ENCODE measurements around the gene MRPL19.

Gene MRPL19
- total RNA-seq = 13.5 to 73.0 (median 47.5) reads per million in 18 experiments

DNA sequence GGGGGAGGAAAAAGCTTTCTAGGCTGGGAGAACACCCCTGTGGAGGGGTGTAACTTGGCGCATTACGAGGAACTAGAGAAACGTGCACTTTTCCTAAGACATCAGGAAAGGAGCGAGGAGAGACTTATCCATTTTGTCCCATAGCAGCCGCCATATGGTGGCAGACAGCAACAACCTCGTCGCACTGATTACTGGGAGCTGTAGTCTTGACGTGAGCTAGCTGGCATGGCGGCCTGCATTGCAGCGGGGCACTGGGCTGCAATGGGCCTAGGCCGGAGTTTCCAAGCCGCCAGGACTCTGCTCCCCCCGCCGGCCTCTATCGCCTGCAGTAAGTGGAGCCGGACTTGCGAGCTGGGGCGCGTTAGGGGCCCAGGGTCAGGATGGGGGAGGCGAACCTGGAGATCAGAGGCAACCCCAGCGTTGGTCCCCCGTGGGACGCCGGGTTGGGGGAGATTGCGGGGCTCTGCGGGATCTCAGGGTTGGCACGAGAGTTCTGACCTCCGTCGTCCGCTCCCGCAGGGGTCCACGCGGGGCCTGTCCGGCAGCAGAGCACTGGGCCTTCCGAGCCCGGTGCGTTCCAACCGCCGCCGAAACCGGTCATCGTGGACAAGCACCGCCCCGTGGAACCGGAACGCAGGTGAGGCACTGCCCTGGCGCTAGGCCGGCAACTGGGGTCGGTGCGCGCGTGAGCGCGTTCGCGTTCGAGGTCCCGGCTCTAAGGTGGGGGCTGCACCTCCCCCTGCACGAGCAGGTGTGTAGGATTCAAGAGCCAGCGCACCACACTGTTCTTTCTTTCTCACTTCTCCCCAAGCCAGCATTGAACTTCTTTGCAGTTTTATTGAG lies at the start of gene MRPL19:
MRPL19 (plus strand) TSS at position 201 of the 843 bp plus-strand sequence; CDS start at position 226, 25 bp downstream.
- peak; percentile 86 to 88 for DNase-seq

- no peak for DNase-seq
Measured at GRCh38 chr2:75596784-75597183, 49.8 kb upstream of the MRPL19 start.

- DNase-seq = no peak
Measured at GRCh38 chr2:75597949-75598348, 48.6 kb upstream of the MRPL19 start.

- no peak for DNase-seq
Measured at GRCh38 chr2:75598589-75599155, 47.9 kb upstream of the MRPL19 start.

DNA sequence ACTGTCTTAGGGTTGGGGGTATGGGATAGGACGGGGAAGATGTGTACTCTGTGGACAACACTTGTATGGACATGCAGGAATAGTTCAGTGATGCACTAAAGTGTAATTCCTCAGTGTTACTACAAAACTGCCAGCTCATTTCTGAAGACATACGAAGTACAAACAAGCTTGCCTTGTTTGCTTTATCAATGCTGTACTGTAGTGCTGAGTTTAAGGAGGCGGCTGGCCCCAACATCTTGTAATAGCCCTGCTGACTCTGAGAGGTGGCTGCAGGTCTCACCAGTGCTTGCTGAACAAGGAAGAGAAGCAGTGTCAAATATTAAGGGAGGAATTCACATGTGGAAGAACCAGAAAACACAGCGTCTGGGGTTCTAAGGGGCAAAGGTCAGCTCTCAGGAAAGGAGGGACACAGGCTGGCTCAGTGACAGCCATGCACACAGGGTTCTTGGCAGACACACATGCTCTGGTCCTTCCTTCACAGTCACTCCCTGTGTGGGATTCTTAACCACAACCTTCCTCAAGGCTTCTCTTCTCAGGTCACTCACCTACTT lies 46.0 kb upstream of the MRPL19 start:
- DNase-seq = no peak

GRCh38 chr2:75602724-75603342 lies 43.8 kb upstream of the MRPL19 start:
- no peak for DNase-seq

DNA sequence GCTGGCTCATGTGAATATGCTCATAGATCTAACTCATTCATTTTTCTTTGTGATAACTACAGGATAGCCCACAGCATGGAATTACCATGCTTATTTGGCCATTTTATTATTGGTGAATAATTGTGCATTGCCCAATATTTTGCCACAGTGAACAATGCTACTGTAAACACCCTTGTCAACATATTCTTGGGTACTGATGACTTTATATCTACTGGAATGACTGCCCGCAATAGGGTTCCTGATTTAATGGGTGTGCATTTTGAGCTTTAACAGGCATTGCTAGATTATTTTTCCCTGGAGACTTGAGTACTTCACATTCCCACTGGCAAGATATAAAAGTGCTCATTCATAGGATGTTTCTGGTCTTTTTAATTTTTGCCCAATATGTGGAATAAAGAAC lies 43.1 kb upstream of the MRPL19 start:
- no peak for DNase-seq

- no peak for DNase-seq
Measured at GRCh38 chr2:75604484-75604883, 42.1 kb upstream of the MRPL19 start.

GRCh38 chr2:75605770-75606529 lies 40.6 kb upstream of the MRPL19 start:
- no peak for DNase-seq

DNA sequence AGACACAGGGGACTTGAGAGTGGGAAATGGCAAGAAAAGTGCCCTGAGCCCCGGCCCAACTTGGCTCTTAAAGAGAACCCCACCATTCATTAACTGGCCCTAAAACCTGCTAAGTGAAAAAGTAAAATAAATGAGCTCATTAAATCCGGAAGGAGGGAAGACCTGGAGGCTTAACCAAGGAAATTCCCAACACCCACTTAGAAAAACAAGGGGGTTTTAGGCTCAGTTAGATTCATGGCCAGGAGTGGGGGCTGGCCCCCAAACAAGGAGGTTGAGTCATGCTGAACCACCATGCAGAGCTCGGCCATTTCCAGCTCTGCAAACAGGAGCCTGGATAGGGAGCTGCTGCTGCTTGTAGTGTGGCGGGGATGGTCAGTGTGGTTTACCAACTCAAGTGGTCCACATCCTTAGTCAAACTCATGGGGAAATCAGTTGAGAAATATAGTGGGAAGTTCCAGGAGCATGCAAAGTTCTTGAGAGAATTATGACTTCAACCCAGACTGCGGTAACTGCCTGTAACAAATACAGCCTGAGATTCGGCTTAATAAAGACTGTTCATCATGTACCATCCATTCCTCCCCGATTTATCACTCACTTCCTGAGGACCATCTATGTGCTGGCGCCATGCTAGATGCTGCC lies 39.7 kb upstream of the MRPL19 start:
- DNase-seq = no peak

GRCh38 chr2:75607400-75607798 lies 39.2 kb upstream of the MRPL19 start:
- no peak for DNase-seq

DNA sequence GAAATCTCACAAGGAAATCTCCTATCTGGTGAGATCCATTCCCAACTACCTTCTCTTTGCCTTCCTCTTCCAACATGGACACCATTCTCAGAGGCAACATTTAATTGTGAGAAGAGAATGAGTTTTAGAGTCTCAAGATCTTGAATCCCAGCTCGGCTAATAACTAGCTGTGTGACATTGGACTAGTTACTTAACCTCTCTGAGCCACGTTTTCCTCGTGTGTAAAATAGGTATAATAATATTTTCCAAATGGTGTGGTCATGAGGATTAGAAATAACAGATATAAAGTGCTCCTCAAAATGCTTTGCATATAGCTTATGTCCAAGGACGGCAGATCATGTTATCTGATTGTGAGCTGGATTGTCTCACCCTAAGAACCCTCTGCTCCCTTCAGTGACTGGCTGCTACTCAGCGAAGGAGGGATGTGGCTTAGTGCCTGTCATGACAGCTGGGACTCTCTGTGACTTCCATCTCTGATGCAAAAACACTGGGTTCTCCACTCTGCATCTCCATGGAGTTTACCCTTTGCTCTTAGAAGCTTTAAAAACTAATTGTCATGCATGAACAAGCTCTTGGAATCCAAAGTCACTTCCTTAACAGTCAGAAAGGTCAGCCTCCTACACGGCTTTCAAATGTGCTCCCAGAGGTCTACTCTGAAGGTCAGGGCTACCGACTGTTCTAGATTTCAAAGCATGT lies 38.4 kb upstream of the MRPL19 start:
- DNase-seq = no peak

DNA sequence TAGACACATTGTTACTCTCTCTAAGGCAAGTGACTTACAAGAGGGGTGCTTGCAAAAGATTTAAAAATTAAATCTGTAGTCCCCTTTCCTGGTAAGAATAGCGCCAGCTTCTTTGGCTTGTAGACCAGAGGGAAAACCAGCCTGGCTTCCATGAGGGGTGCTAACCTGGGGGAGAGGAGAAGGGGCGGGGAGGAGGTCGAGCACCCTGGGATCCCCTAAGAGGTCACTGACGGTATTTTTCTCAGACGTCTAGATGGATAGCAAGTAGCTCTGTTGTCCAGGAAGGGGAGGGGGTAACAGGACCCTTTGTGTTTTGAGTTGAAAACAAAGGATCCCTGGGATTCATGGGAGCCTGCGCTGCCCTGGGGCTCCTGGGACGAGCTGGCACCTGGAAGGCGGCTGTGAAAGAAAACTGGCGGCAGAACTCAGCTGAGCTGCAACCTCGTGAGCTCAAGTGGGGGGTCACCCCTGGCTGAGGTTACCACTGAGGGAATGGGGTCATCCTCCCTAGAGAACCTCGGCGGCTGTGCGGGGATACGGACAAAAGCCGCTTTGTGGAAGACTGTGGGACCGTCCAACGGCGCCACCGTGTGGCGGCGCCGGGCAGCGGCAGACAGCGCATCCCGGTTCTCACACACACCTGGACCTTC lies 37.8 kb upstream of the MRPL19 start:
- DNase-seq = peak in 1 of 2 donors; percentile 34

- DNase-seq = no peak
Measured at GRCh38 chr2:75609334-75609689, 37.3 kb upstream of the MRPL19 start.

GRCh38 chr2:75609937-75610508 lies 36.6 kb upstream of the MRPL19 start:
- DNase-seq = no peak

DNA sequence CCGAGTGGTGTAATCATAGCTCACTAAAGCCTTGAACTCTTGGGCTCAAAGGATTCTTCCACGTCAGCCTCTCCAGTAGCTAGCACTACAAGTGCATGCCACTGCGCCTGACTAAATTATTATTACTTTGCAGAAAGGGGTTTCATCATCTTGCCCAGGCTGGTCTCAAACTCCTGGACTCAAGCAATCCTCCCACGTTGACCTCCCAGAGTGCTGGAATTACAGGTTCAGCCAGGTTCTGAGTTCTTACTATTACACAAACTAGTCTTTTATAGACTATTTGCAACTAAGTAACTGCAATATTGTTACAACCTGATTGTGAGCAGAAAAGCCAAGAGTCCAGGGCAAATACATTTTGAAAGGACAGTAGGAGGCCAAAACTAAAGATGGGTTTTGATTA lies 35.9 kb upstream of the MRPL19 start:
- DNase-seq = no peak

DNA sequence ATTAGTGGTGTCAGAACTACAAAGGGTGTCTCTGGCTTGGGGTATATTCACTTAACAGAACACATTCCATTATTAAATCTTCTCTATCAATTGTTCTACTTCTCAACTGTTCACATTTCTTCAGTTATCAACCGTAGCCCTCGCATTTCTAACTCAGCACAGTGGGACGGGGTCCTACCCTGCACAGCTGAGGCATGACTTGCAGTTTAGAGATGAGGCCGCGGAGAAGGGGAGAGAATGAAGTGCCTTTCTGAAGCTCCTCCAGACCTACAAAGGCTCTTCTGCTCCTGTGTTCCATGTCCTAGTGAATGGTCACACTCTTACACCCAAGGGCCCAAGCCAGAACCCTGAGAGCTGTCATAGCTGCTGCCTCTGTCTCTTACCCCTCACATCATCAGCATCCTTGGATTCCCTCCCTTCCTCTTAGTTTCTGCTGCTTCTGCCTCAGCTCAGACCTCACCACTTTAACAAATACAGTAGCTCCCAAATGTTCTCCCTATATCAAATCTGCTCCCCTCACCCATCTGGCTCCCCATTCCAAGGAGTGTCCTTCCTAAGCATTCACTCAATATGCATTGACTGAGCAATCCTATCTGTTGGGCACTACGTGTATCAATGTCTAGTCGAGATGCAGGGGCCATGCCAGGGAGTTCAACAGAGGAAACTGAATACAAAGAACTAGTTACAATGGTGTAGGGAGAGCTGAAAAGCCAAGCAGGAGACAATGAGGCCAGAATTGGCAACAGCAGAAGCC lies 34.3 kb upstream of the MRPL19 start:
- no peak for DNase-seq

- no peak for DNase-seq
Measured at GRCh38 chr2:75612862-75613243, 33.7 kb upstream of the MRPL19 start.

GRCh38 chr2:75614162-75614651 lies 32.4 kb upstream of the MRPL19 start:
- DNase-seq = no peak

- DNase-seq = no peak
Measured at GRCh38 chr2:75616406-75616805, 30.2 kb upstream of the MRPL19 start.
